GM12891 (cell line): ENCODE data around the gene SAMD8.
"Not testable (repeated sequence)": the region's sequence is repeated elsewhere in the genome, so short reads cannot be mapped to it uniquely, and the experiment has no call there.

ENCODE experiments used
- DNase-seq: peaks from one replicate; pipeline ENCODE4 v3.0.0; 2011; ENCODE audit warnings: low spot score; ENCODE audit not compliant: insufficient read length
- FAIRE-seq: peaks from 2 replicates; lab custom pipeline; 2011; peaks lifted over from hg19 to GRCh38; lab: Jason Lieb, UNC
- PAX5 ChIP-seq: IDR thresholded peaks from 2 replicates; pipeline ENCODE4 v1.6.1; 2011; ENCODE audit warnings: low read length, moderate library complexity, mild to moderate bottlenecking; ENCODE audit not compliant: insufficient read depth, severe bottlenecking
- POLR2A ChIP-seq: IDR thresholded peaks from 2 replicates; pipeline ENCODE4 v1.6.1; 2011; ENCODE audit warnings: low read depth, low read length, control low read depth
- POLR2AphosphoS5 ChIP-seq: IDR thresholded peaks from 2 replicates; pipeline ENCODE4 v1.6.1; 2011; ENCODE audit warnings: low read depth, low read length, control low read depth
- POU2F2 ChIP-seq: IDR thresholded peaks from 2 replicates; pipeline ENCODE4 v1.6.1; 2011; ENCODE audit warnings: low read depth, mild to moderate bottlenecking, control low read depth, low read length, moderate library complexity
- SPI1 ChIP-seq: IDR thresholded peaks from 2 replicates; pipeline ENCODE4 v1.6.1; 2011; ENCODE audit warnings: low read depth, low read length, control low read depth
- TAF1 ChIP-seq: IDR thresholded peaks from 2 replicates; pipeline ENCODE4 v1.6.1; 2011; ENCODE audit warnings: low read depth, low read length, control low read depth

Gene SAMD8

GRCh38 chr10:75175046-75175445 lies 63.6 kb downstream of the SAMD8 start:
- FAIRE-seq (no peak), DNase-seq (no peak)
- TF ChIP-seq SPI1, result no peak
- TF ChIP-seq PAX5, result no peak

- TF ChIP-seq SPI1 (no peak), TAF1 (no peak), POLR2A (no peak), POU2F2 (no peak), PAX5 (no peak), POLR2AphosphoS5 (no peak)
- no peak for DNase-seq
Measured at GRCh38 chr10:75176046-75176445, 64.6 kb downstream of the SAMD8 start.

GRCh38 chr10:75176736-75177135 lies 65.3 kb downstream of the SAMD8 start:
- DNase-seq (no peak), FAIRE-seq (no peak)
- TF ChIP-seq POLR2A (no peak), PAX5 (no peak), SPI1 (no peak), POLR2AphosphoS5 (no peak), TAF1 (no peak), POU2F2 (no peak)

More at GRCh38 chr10:75176046-75176445, 64.6 kb downstream of the SAMD8 start:
- FAIRE-seq, result no peak

GRCh38 chr10:75179657-75180177 lies 68.3 kb downstream of the SAMD8 start:
- DNase-seq (no peak), FAIRE-seq (no peak)
- TF ChIP-seq POU2F2, result no peak
- TF ChIP-seq SPI1, result no peak
- no peak for TF ChIP-seq PAX5
- TF ChIP-seq POLR2AphosphoS5, result no peak
- TF ChIP-seq TAF1, result no peak
- no peak for TF ChIP-seq POLR2A

GRCh38 chr10:75180592-75180991 lies 69.1 kb downstream of the SAMD8 start:
- TF ChIP-seq POLR2AphosphoS5 (no peak), TAF1 (no peak), PAX5 (no peak), SPI1 (no peak), POU2F2 (no peak), POLR2A (no peak)
- FAIRE-seq (no peak), DNase-seq (no peak)

- DNase-seq (no peak), FAIRE-seq (no peak)
- no peak for TF ChIP-seq TAF1
- TF ChIP-seq POLR2A, result no peak
- no peak for TF ChIP-seq POU2F2
- TF ChIP-seq SPI1, result no peak
- TF ChIP-seq POLR2AphosphoS5, result no peak
- TF ChIP-seq PAX5, result no peak
Measured at GRCh38 chr10:75181073-75181472, 69.6 kb downstream of the SAMD8 start.

GRCh38 chr10:75186310-75186709 lies 74.9 kb downstream of the SAMD8 start:
- FAIRE-seq, result no peak
- no peak for DNase-seq
- no peak for TF ChIP-seq POLR2AphosphoS5

- FAIRE-seq, result no peak
- TF ChIP-seq POLR2A, result no peak
- no peak for TF ChIP-seq SPI1
- TF ChIP-seq POLR2AphosphoS5, result no peak
- TF ChIP-seq TAF1, result no peak
- DNase-seq, result peak; percentile 53
Measured at GRCh38 chr10:75187961-75188426, 76.5 kb downstream of the SAMD8 start.

GRCh38 chr10:75188522-75188921 lies 77.1 kb downstream of the SAMD8 start:
- not testable (repeated sequence) for FAIRE-seq, DNase-seq

- TF ChIP-seq TAF1 (no peak), POLR2A (no peak), POLR2AphosphoS5 (no peak)
- no peak for DNase-seq
- FAIRE-seq, result no peak
Measured at GRCh38 chr10:75189266-75190096, 78.0 kb downstream of the SAMD8 start.
